Loucy (cell line): ENCODE measurements around the gene DCHS2.

ENCODE experiments used
- H2AFZ ChIP-seq: fragments of 200-600 bp; sonication (generic); 2 replicates; pipeline ENCODE4 v1.6.0; 2016; ENCODE audit warnings: antibody characterized with exemption, mild to moderate bottlenecking, low read length, moderate library complexity
- H3F3A ChIP-seq: fragments of 200-600 bp; 2 replicates; pipeline ENCODE4 v1.6.0; 2016; ENCODE audit warnings: antibody characterized with exemption, low read depth, mild to moderate bottlenecking
- H3K27me3 ChIP-seq: fragments of 200-600 bp; sonication (generic); 2 replicates; pipeline ENCODE4 v1.6.1; 2014; ENCODE audit warnings: low read length, mild to moderate bottlenecking; ENCODE audit not compliant: insufficient read depth, poor library complexity, severe bottlenecking
- H3K36me3 ChIP-seq: fragments of 200-600 bp; sonication (generic); 2 replicates; pipeline ENCODE4 v1.6.1; 2016; ENCODE audit warnings: low read length; ENCODE audit not compliant: insufficient read depth
- H3K4me1 ChIP-seq: fragments of 200-600 bp; sonication (generic); 2 replicates; pipeline ENCODE4 v1.5.1; 2014; ENCODE audit warnings: low read length, mild to moderate bottlenecking; ENCODE audit not compliant: insufficient read depth, poor library complexity, severe bottlenecking
- H3K4me2 ChIP-seq: fragments of 200-600 bp; sonication (generic); 2 replicates; pipeline ENCODE4 v1.6.0; 2014; ENCODE audit warnings: antibody characterized with exemption, low read length, low read depth, mild to moderate bottlenecking; ENCODE audit not compliant: poor library complexity, severe bottlenecking
- H3K4me3 ChIP-seq: fragments of 200-600 bp; sonication (generic); 2 replicates; pipeline ENCODE4 v1.5.1; 2014; ENCODE audit warnings: low read length, mild to moderate bottlenecking, mixed read lengths; ENCODE audit not compliant: poor library complexity, severe bottlenecking
- H3K79me2 ChIP-seq: fragments of 200-600 bp; sonication (generic); 2 replicates; pipeline ENCODE4 v1.6.1; 2014; ENCODE audit warnings: low read length; ENCODE audit not compliant: insufficient read depth
- H3K9ac ChIP-seq: fragments of 200-600 bp; sonication (generic); 2 replicates; pipeline ENCODE4 v1.6.0; 2014; ENCODE audit warnings: mild to moderate bottlenecking, low read depth, low read length, moderate library complexity; ENCODE audit not compliant: poor library complexity, severe bottlenecking
- H3K9me2 ChIP-seq: fragments of 200-600 bp; sonication (generic); replicated peaks from 2 replicates; pipeline ENCODE4 v1.6.1; 2016; ENCODE audit warnings: low read depth, low read length, mixed read lengths
- H3K9me3 ChIP-seq: fragments of 200-600 bp; sonication (generic); 2 replicates; pipeline ENCODE4 v1.6.1; 2014; ENCODE audit warnings: mild to moderate bottlenecking, antibody characterized with exemption, low read length, low read depth; ENCODE audit not compliant: insufficient read depth
- H4K20me1 ChIP-seq: fragments of 200-600 bp; sonication (generic); 2 replicates; pipeline ENCODE4 v1.6.0; 2014; ENCODE audit warnings: antibody characterized with exemption, low read length, mild to moderate bottlenecking; ENCODE audit not compliant: insufficient read depth, poor library complexity, severe bottlenecking
- EZH2phosphoT487 ChIP-seq: fragments of 200-600 bp; IDR thresholded peaks from 2 replicates; pipeline ENCODE4 v1.6.1; 2018; ENCODE audit warnings: antibody characterized with exemption, mild to moderate bottlenecking, moderate library complexity, borderline replicate concordance
- TF ChIP-seq, protein P1 (sequence below): fragments of 200-600 bp; sonication (generic); conservative IDR thresholded peaks from 2 replicates; pipeline ENCODE4 v1.5.1; 2014; ENCODE audit warnings: mild to moderate bottlenecking, antibody characterized with exemption, low read length

The DCHS2 gene

DNA sequence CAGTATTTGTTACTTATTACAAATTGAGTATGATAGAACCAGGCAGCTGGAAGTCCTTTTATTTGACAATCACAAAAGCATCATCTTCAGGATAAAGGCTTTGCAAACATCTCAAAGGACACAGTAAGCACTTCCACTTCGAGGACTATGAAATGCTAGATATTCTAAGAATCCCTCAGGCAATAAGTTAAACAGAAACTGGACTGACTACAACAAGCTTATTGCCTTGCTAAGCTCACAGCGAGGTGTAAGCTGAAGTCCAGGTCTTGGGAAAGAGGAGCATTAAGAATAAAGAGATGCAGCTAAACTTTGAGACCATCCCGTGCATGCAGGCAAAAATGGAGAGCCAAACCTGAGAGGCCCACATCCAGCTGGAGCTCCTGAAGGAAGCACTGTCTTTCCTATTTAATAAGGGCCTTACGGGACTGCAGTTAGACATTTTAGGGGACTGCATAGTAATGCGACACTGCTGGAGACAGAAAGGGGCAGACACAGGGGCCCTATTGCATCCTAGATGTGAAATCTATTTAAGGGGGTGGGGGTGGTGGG is 38.7 kb downstream of the DCHS2 start:
- no peak for TF ChIP-seq EZH2phosphoT487
- TF ChIP-seq, protein P1, sequence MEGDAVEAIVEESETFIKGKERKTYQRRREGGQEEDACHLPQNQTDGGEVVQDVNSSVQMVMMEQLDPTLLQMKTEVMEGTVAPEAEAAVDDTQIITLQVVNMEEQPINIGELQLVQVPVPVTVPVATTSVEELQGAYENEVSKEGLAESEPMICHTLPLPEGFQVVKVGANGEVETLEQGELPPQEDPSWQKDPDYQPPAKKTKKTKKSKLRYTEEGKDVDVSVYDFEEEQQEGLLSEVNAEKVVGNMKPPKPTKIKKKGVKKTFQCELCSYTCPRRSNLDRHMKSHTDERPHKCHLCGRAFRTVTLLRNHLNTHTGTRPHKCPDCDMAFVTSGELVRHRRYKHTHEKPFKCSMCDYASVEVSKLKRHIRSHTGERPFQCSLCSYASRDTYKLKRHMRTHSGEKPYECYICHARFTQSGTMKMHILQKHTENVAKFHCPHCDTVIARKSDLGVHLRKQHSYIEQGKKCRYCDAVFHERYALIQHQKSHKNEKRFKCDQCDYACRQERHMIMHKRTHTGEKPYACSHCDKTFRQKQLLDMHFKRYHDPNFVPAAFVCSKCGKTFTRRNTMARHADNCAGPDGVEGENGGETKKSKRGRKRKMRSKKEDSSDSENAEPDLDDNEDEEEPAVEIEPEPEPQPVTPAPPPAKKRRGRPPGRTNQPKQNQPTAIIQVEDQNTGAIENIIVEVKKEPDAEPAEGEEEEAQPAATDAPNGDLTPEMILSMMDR = no peak
- Histone ChIP-seq H3K4me3 (no peak overlapping the region), H3K36me3 (no peaks in the 10 kb centered on the region), H3K4me1 (no peaks in the 10 kb centered on the region), H3K79me2 (no peaks in the 10 kb centered on the region), H2AFZ (no peak overlapping the region), H3F3A (no peaks in the 10 kb centered on the region), H3K9me3 (no peaks in the 10 kb centered on the region), H3K4me2 (no peak overlapping the region), H3K9ac (no peak overlapping the region), H3K27me3 (no peaks in the 10 kb centered on the region), H3K9me2 (no peaks in the 10 kb centered on the region), H4K20me1 (no peaks in the 10 kb centered on the region)

DNA sequence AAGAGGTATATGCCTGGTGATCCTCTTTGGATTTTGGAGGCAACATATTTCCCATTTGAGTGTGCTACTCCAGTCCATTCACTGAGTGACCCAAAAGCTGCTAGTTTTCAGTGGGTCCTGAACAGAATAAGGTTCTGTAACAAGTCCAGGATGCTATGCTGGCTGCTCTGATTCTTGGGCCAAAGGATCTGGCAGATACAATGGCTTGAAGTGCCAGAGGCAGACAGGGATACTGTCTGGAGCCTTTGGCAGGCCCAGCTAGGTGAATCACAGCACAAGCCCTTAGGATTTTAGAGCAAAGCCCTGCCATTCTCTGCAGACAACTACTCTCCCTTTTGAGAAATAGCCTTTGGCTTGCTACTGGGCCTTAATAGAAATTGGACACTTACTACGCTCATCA is 40.6 kb downstream of the DCHS2 start:
- H3K4me3 ChIP-seq = no peak overlapping the region
- H3K9me2 ChIP-seq = no peaks in the 10 kb centered on the region
- H3K9me3 ChIP-seq = no peaks in the 10 kb centered on the region
- H3K27me3 ChIP-seq = no peaks in the 10 kb centered on the region
- H3K9ac ChIP-seq = no peak overlapping the region
- no peaks in the 10 kb centered on the region for H3F3A ChIP-seq
- H3K79me2 ChIP-seq = no peaks in the 10 kb centered on the region
- H3K4me2 ChIP-seq = no peak overlapping the region
- H3K4me1 ChIP-seq = no peaks in the 10 kb centered on the region
- no peak for TF ChIP-seq EZH2phosphoT487
- TF ChIP-seq, protein P1 = no peak
- no peaks in the 10 kb centered on the region for H3K36me3 ChIP-seq
- H2AFZ ChIP-seq = no peak overlapping the region
- H4K20me1 ChIP-seq = no peaks in the 10 kb centered on the region

DNA sequence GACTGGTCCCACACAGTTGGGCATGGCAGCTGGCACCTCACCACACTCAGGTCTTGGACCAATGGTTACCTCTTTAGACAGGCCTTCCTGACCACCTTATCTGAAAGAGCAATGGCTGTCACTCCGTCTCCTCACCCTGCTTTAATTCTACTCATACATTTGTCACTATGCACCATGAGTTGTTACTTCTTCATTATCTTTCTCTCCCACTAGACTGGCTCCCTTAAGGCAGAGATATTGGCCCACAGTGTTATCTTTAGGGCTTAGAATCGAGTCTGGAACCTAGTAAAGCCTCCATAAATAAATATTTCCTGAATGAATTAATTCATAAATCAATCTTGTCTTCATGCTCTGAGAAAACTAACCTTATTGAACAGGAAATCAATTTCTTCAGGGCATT is 46.6 kb downstream of the DCHS2 start:
- Histone ChIP-seq H3K4me2 (no peak overlapping the region), H3K79me2 (no peaks in the 10 kb centered on the region), H3K9me3 (no peaks in the 10 kb centered on the region), H2AFZ (no peak overlapping the region), H3K9me2 (no peaks in the 10 kb centered on the region), H3K36me3 (no peaks in the 10 kb centered on the region), H3K9ac (no peak overlapping the region), H4K20me1 (no peaks in the 10 kb centered on the region), H3F3A (no peaks in the 10 kb centered on the region), H3K4me1 (no peaks in the 10 kb centered on the region), H3K27me3 (no peaks in the 10 kb centered on the region), H3K4me3 (no peak overlapping the region)
- TF ChIP-seq, protein P1 = no peak
- no peak for TF ChIP-seq EZH2phosphoT487
